Fibroblast of lung (primary cell): ENCODE results near the gene SLC18B1. TPM values are rescaled to one million over a fixed set of nuclear protein-coding genes. Genes with fewer than 3 reads are reported as not detected.

Experiments used
- DNase-seq, 2 donors: peaks; one replicate each; pipeline versions ENCODE4 v3.0.0 to v3.0.0-alpha.2; 2010; ENCODE audit warnings: low read depth in 2 of 2
- H2AFZ ChIP-seq: 2 replicates; pipeline ENCODE4 v1.5.1; 2012; ENCODE audit warnings: low read length, control low read depth, inconsistent platforms
- H3K27ac ChIP-seq: 2 replicates; pipeline ENCODE4 v1.5.1; 2011; ENCODE audit warnings: low read length, control low read depth; ENCODE audit not compliant: insufficient read depth
- H3K27me3 ChIP-seq: 2 replicates; pipeline ENCODE4 v1.5.1; 2011; ENCODE audit warnings: mild to moderate bottlenecking, low read length; ENCODE audit not compliant: control insufficient read depth, insufficient read depth
- H3K36me3 ChIP-seq: 2 replicates; pipeline ENCODE4 v1.5.1; 2011; ENCODE audit warnings: low read length; ENCODE audit not compliant: control insufficient read depth, insufficient read depth
- H3K4me1 ChIP-seq: 2 replicates; pipeline ENCODE4 v1.5.1; 2011; ENCODE audit warnings: low read length; ENCODE audit not compliant: control insufficient read depth, insufficient read depth; ENCODE audit errors: extremely low read depth
- H3K4me2 ChIP-seq: 2 replicates; pipeline ENCODE4 v1.5.1; 2011; ENCODE audit warnings: low read length, control low read depth; ENCODE audit not compliant: insufficient read depth; ENCODE audit errors: extremely low read depth
- H3K4me3 ChIP-seq, 4 experiments: fragments of 200-600 bp in 1 of 4; sonication (generic) in 1 of 4; replicated peaks in 1 of 4; 2 replicates each; pipeline ENCODE4 v1.5.1; 2011 to 2016; ENCODE audit warnings: low read length in 4 of 4, low read depth in 3 of 4, mild to moderate bottlenecking in 3 of 4, control low read depth in 2 of 4, inconsistent platforms in 1 of 4, mixed read lengths in 1 of 4; ENCODE audit not compliant: insufficient read depth in 1 of 4; ENCODE audit errors: control extremely low read depth in 1 of 4
- H3K79me2 ChIP-seq: 2 replicates; pipeline ENCODE4 v1.5.1; 2012; ENCODE audit warnings: mild to moderate bottlenecking, low read length, inconsistent platforms; ENCODE audit not compliant: control insufficient read depth, insufficient read depth
- H3K9ac ChIP-seq: 2 replicates; pipeline ENCODE4 v1.5.1; 2011; ENCODE audit warnings: mild to moderate bottlenecking, low read length, control low read depth; ENCODE audit not compliant: insufficient read depth
- H3K9me3 ChIP-seq: 2 replicates; pipeline ENCODE4 v1.5.1; 2012; ENCODE audit warnings: low read depth, low read length; ENCODE audit not compliant: control insufficient read depth, insufficient read depth
- H4K20me1 ChIP-seq: 2 replicates; pipeline ENCODE4 v1.5.1; 2011; ENCODE audit warnings: low read length; ENCODE audit not compliant: control insufficient read depth, insufficient read depth; ENCODE audit errors: extremely low read depth
- EZH2 ChIP-seq: IDR thresholded peaks from 2 replicates; pipeline ENCODE4 v1.5.1; 2012; ENCODE audit warnings: low read length, control low read depth, mild to moderate bottlenecking; ENCODE audit errors: missing control alignments
- polyA plus RNA-seq, 2 donors: library from polyadenylated mRNA; depleted of rRNA in 1 of 2; stranded (reverse) in 1 of 2; unstranded in 1 of 2; fragments of >200 nt; gene quantifications; 2 replicates each; pipeline ENCODE4 v1.2.1, GENCODE V29; 2011 to 2012; ENCODE audit warnings: missing spikeins in 1 of 2
- total RNA-seq: library from RNA; depleted of rRNA; stranded (reverse); fragments of >200 nt; gene quantifications from 2 replicates; pipeline ENCODE4 v1.2.1, GENCODE V29; 2014
- TF ChIP-seq, protein P1 (sequence below), 2 donors: IDR thresholded peaks in 1 of 2; conservative IDR thresholded peaks in 1 of 2; 1 replicate in 1 of 2; 2 replicates in 1 of 2; pipeline ENCODE4 v1.5.1; 2011 to 2012; ENCODE audit warnings: low read length in 2 of 2, control low read depth in 1 of 2, inconsistent platforms in 1 of 2, low read depth in 1 of 2, mild to moderate bottlenecking in 1 of 2

SLC18B1 gene
- total and polyA plus RNA-seq, 2 donors (not counting 1 experiment from before 2014, with no cell fraction given), result 4.9 to 8.1 TPM

DNA sequence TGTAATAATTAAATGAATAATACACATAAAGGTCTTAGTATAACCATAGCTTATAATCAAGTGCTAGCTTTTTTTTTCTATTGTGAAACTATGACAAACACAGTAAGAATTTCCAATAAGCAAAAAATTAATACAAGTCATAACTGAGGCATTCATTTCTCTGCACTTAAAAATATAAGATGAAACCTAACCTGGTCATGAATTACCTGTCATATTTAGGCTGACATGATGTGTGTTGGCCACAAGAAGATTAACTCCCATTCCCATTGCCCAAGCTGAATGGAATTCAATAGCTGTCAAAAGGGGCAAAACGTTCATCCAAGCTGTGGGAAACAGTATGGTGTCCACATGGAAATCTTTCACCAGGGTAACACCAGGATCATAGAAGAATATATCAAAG lies 46.2 kb downstream of the SLC18B1 start:
- Histone ChIP-seq H3K27ac (no peak overlapping the region), H3K9ac (no peak overlapping the region), H2AFZ (no peak overlapping the region), H3K4me2 (no peak overlapping the region), H3K79me2 (no peaks in the 10 kb centered on the region), H3K4me3 (no peak overlapping the region), H3K27me3 (no peaks in the 10 kb centered on the region), H3K36me3 (no peaks in the 10 kb centered on the region), H3K9me3 (no peaks in the 10 kb centered on the region), H3K4me1 (no peaks in the 10 kb centered on the region), H4K20me1 (no peaks in the 10 kb centered on the region)
- DNase-seq, result no peak
- TF ChIP-seq, protein P1, sequence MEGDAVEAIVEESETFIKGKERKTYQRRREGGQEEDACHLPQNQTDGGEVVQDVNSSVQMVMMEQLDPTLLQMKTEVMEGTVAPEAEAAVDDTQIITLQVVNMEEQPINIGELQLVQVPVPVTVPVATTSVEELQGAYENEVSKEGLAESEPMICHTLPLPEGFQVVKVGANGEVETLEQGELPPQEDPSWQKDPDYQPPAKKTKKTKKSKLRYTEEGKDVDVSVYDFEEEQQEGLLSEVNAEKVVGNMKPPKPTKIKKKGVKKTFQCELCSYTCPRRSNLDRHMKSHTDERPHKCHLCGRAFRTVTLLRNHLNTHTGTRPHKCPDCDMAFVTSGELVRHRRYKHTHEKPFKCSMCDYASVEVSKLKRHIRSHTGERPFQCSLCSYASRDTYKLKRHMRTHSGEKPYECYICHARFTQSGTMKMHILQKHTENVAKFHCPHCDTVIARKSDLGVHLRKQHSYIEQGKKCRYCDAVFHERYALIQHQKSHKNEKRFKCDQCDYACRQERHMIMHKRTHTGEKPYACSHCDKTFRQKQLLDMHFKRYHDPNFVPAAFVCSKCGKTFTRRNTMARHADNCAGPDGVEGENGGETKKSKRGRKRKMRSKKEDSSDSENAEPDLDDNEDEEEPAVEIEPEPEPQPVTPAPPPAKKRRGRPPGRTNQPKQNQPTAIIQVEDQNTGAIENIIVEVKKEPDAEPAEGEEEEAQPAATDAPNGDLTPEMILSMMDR (conservative IDR thresholded peaks at IDR 0.05 in 1 of 2, IDR thresholded peaks at IDR 0.05 in 1 of 2; ENCODE audit: low read depth in 1 of 2, low read length in 2 of 2), result no peak
- no peak for TF ChIP-seq EZH2

DNA sequence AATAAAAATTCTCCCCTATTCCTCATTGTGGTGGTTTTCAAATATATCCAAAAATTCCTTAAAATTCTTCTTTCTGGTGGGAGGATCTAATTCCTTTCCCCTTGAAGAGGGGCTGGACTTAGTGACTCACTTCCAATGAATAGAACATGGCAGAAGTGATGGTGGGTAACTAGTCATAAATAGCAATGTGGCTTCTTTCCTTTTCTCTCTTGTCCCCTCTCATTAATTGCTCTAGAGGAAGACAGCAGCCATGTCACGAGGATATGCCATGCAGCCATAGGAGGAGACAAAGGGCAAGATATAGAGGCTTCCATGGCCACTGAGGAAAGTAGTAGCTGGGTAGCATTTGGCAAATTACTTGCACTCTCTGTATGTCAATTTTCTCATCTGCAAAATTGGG lies 46.6 kb downstream of the SLC18B1 start:
- H3K27me3 ChIP-seq, result no peaks in the 10 kb centered on the region
- no peak overlapping the region for H3K4me3 ChIP-seq
- H3K9ac ChIP-seq, result no peak overlapping the region
- no peak for DNase-seq
- no peaks in the 10 kb centered on the region for H3K4me1 ChIP-seq
- H3K27ac ChIP-seq, result no peak overlapping the region
- no peaks in the 10 kb centered on the region for H3K36me3 ChIP-seq
- no peak overlapping the region for H2AFZ ChIP-seq
- no peak overlapping the region for H3K4me2 ChIP-seq
- H3K9me3 ChIP-seq, result no peaks in the 10 kb centered on the region
- no peaks in the 10 kb centered on the region for H3K79me2 ChIP-seq
- TF ChIP-seq, protein P1 (conservative IDR thresholded peaks at IDR 0.05 in 1 of 2, IDR thresholded peaks at IDR 0.05 in 1 of 2; ENCODE audit: low read depth in 1 of 2, low read length in 2 of 2), result no peak
- TF ChIP-seq EZH2, result no peak
- no peaks in the 10 kb centered on the region for H4K20me1 ChIP-seq

DNA sequence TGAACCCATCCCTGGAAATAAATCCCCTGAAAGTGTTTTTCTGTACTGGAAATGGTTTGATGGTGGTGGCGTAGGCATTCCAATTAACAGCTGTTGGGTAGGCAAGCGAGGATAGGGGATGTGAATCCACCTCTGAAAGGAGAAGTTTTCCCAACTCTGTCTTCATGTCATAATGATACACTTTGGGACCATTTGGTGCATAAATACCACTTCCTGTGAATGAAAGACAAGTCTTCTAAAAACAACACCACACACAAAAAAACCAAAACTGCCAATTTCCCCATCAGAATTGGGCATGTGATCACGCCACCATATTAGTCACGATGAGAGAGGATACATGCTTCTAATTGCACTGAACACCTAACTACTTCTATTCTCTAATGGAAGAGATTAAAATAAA lies 47.1 kb downstream of the SLC18B1 start:
- Histone ChIP-seq H3K36me3 (no peaks in the 10 kb centered on the region), H3K9me3 (no peaks in the 10 kb centered on the region), H3K27me3 (no peaks in the 10 kb centered on the region), H3K4me3 (no peak overlapping the region), H3K9ac (no peak overlapping the region), H3K4me2 (no peak overlapping the region), H2AFZ (no peak overlapping the region), H4K20me1 (no peaks in the 10 kb centered on the region), H3K4me1 (no peaks in the 10 kb centered on the region), H3K27ac (no peak overlapping the region), H3K79me2 (no peaks in the 10 kb centered on the region)
- TF ChIP-seq, protein P1 (conservative IDR thresholded peaks at IDR 0.05 in 1 of 2, IDR thresholded peaks at IDR 0.05 in 1 of 2; ENCODE audit: low read depth in 1 of 2, low read length in 2 of 2), result no peak
- TF ChIP-seq EZH2, result no peak
- DNase-seq, result no peak
